HAP-1 (cell line): ENCODE measurements around the gene RCBTB1.

Experiments used
- DNase-seq, 2 experiments: peaks; one replicate each; pipeline ENCODE4 v3.0.0-alpha.2; 2016 to 2020; ENCODE audit warnings: low spot score in 2 of 2
- H3K27me3 ChIP-seq: fragments of 250-450 bp; sonication (Bioruptor Pico); 2 replicates; pipeline ENCODE4 v1.5.1; 2020; ENCODE audit warnings: low read depth, mild to moderate bottlenecking, moderate library complexity
- H3K36me3 ChIP-seq: fragments of 250-450 bp; sonication (Bioruptor Pico); replicated peaks from 2 replicates; pipeline ENCODE4 v1.5.1; 2020; ENCODE audit warnings: mild to moderate bottlenecking
- H3K4me1 ChIP-seq: fragments of 250-450 bp; sonication (Bioruptor Pico); 2 replicates; pipeline ENCODE4 v1.5.1; 2020; ENCODE audit warnings: mild to moderate bottlenecking
- H3K4me3 ChIP-seq: fragments of 250-450 bp; sonication (Bioruptor Pico); 2 replicates; pipeline ENCODE4 v1.5.1; 2020; ENCODE audit warnings: mild to moderate bottlenecking, moderate library complexity
- H3K9me3 ChIP-seq: fragments of 250-450 bp; sonication (Bioruptor Pico); 2 replicates; pipeline ENCODE4 v1.5.1; 2020; ENCODE audit warnings: mild to moderate bottlenecking, moderate library complexity
- in situ Hi-C: fragments of 300-500 bp; cut with MboI; formaldehyde crosslinking; loops from 3 replicates; pipeline ENCODE4 v1.14.3; 2020; ENCODE audit warnings: low sequenced_read_pairs, inconsistent platforms, mixed read lengths

Gene RCBTB1

GRCh38 chr13:49560270-49561061, 24.9 kb downstream of the RCBTB1 start:
- no peak for DNase-seq
- H3K4me1 ChIP-seq: no peaks in the 10 kb centered on the region
- H3K4me3 ChIP-seq: no peak overlapping the region
- no peaks in the 10 kb centered on the region for H3K27me3 ChIP-seq
- peaks cover 22% of the 10 kb centered on the region for H3K36me3 ChIP-seq
- no peaks in the 10 kb centered on the region for H3K9me3 ChIP-seq
- in situ Hi-C loops: no loop called here

- H3K36me3 ChIP-seq: peaks cover 22% of the 10 kb centered on the region
- no peaks in the 10 kb centered on the region for H3K4me1 ChIP-seq
- no peaks in the 10 kb centered on the region for H3K27me3 ChIP-seq
- DNase-seq: no peak
- in situ Hi-C loops: no loop called here
- H3K9me3 ChIP-seq: no peaks in the 10 kb centered on the region
- no peak overlapping the region for H3K4me3 ChIP-seq
Observed at GRCh38 chr13:49559006-49559405, 26.4 kb downstream of the RCBTB1 start.

GRCh38 chr13:49554387-49554786, 31.0 kb downstream of the RCBTB1 start:
- Histone ChIP-seq H3K4me1 (no peaks in the 10 kb centered on the region), H3K4me3 (no peak overlapping the region), H3K36me3 (peaks cover 25% of the 10 kb centered on the region), H3K9me3 (no peaks in the 10 kb centered on the region), H3K27me3 (no peaks in the 10 kb centered on the region)
- DNase-seq: no peak
- in situ Hi-C loops: no loop called here

GRCh38 chr13:49553888-49554287, 31.5 kb downstream of the RCBTB1 start:
- Histone ChIP-seq H3K27me3 (no peaks in the 10 kb centered on the region), H3K36me3 (peaks cover 24% of the 10 kb centered on the region), H3K4me3 (no peak overlapping the region), H3K9me3 (no peaks in the 10 kb centered on the region), H3K4me1 (no peaks in the 10 kb centered on the region)
- in situ Hi-C loops: no loop called here
- no peak for DNase-seq

- Histone ChIP-seq H3K4me3 (no peak overlapping the region), H3K9me3 (no peaks in the 10 kb centered on the region), H3K4me1 (no peaks in the 10 kb centered on the region), H3K36me3 (peaks cover 9% of the 10 kb centered on the region), H3K27me3 (no peaks in the 10 kb centered on the region)
- DNase-seq: no peak
- in situ Hi-C loops: no loop called here
Observed at GRCh38 chr13:49550942-49551644, 34.3 kb downstream of the RCBTB1 start.

- Histone ChIP-seq H3K27me3 (no peaks in the 10 kb centered on the region), H3K4me1 (no peaks in the 10 kb centered on the region), H3K36me3 (peaks cover 9% of the 10 kb centered on the region), H3K4me3 (no peak overlapping the region), H3K9me3 (no peaks in the 10 kb centered on the region)
- in situ Hi-C loops: no loop called here
- no peak for DNase-seq
Observed at GRCh38 chr13:49549289-49549688, 36.1 kb downstream of the RCBTB1 start.

GRCh38 chr13:49546561-49546960, 38.8 kb downstream of the RCBTB1 start:
- no peak for DNase-seq
- no peaks in the 10 kb centered on the region for H3K27me3 ChIP-seq
- in situ Hi-C loops: no loop called here
- H3K4me3 ChIP-seq: no peak overlapping the region
- no peaks in the 10 kb centered on the region for H3K4me1 ChIP-seq
- H3K9me3 ChIP-seq: no peaks in the 10 kb centered on the region
- H3K36me3 ChIP-seq: peaks cover 9% of the 10 kb centered on the region

GRCh38 chr13:49545661-49546060, 39.7 kb downstream of the RCBTB1 start:
- no peaks in the 10 kb centered on the region for H3K27me3 ChIP-seq
- H3K9me3 ChIP-seq: no peaks in the 10 kb centered on the region
- H3K4me1 ChIP-seq: peaks cover 3% of the 10 kb centered on the region; the same call in 1 of the 2 replicates
- DNase-seq: no peak
- H3K4me3 ChIP-seq: no peak overlapping the region
- in situ Hi-C loops: no loop called here
- H3K36me3 ChIP-seq: peaks cover 9% of the 10 kb centered on the region

- Histone ChIP-seq H3K4me1 (peaks cover 6% of the 10 kb centered on the region), H3K4me3 (no peak overlapping the region), H3K27me3 (no peaks in the 10 kb centered on the region), H3K9me3 (no peaks in the 10 kb centered on the region), H3K36me3 (peaks cover 11% of the 10 kb centered on the region; the same call in 1 of the 2 replicates)
- no peak for DNase-seq
- in situ Hi-C loops: no loop called here
Observed at GRCh38 chr13:49543656-49544055, 41.7 kb downstream of the RCBTB1 start.

GRCh38 chr13:49540552-49540951, 44.8 kb downstream of the RCBTB1 start:
- H3K4me3 ChIP-seq: no peak overlapping the region
- DNase-seq: peak; percentile 17 to 26
- peaks cover 11% of the 10 kb centered on the region; the same call in 1 of the 2 replicates for H3K36me3 ChIP-seq
- in situ Hi-C loops: no loop called here
- no peaks in the 10 kb centered on the region for H3K9me3 ChIP-seq
- no peaks in the 10 kb centered on the region for H3K27me3 ChIP-seq
- H3K4me1 ChIP-seq: peaks cover 6% of the 10 kb centered on the region

GRCh38 chr13:49539746-49540145, 45.6 kb downstream of the RCBTB1 start:
- no peaks in the 10 kb centered on the region for H3K27me3 ChIP-seq
- H3K4me3 ChIP-seq: no peak overlapping the region
- no peak for DNase-seq
- in situ Hi-C loops: no loop called here
- peaks cover 6% of the 10 kb centered on the region for H3K4me1 ChIP-seq
- H3K9me3 ChIP-seq: no peaks in the 10 kb centered on the region
- H3K36me3 ChIP-seq: peaks cover 11% of the 10 kb centered on the region; the same call in 1 of the 2 replicates

GRCh38 chr13:49539313-49539712, 46.0 kb downstream of the RCBTB1 start:
- Histone ChIP-seq H3K4me3 (no peak overlapping the region), H3K27me3 (no peaks in the 10 kb centered on the region), H3K4me1 (peaks cover 6% of the 10 kb centered on the region), H3K36me3 (peaks cover 11% of the 10 kb centered on the region; the same call in 1 of the 2 replicates), H3K9me3 (no peaks in the 10 kb centered on the region)
- in situ Hi-C loops: no loop called here
- no peak for DNase-seq

- peaks cover 6% of the 10 kb centered on the region for H3K4me1 ChIP-seq
- in situ Hi-C loops: no loop called here
- no peak for DNase-seq
- H3K4me3 ChIP-seq: no peak overlapping the region
- no peaks in the 10 kb centered on the region for H3K9me3 ChIP-seq
- no peaks in the 10 kb centered on the region for H3K27me3 ChIP-seq
- peaks cover 11% of the 10 kb centered on the region; the same call in 1 of the 2 replicates for H3K36me3 ChIP-seq
Observed at GRCh38 chr13:49538404-49538803, 47.0 kb downstream of the RCBTB1 start.

- no peaks in the 10 kb centered on the region for H3K27me3 ChIP-seq
- peaks cover 6% of the 10 kb centered on the region for H3K4me1 ChIP-seq
- no peaks in the 10 kb centered on the region for H3K9me3 ChIP-seq
- DNase-seq: no peak
- H3K36me3 ChIP-seq: peaks cover 11% of the 10 kb centered on the region; the same call in 1 of the 2 replicates
- H3K4me3 ChIP-seq: no peak overlapping the region
- in situ Hi-C loops: no loop called here
Observed at GRCh38 chr13:49536144-49536873, 49.0 kb downstream of the RCBTB1 start.
